Activated effector memory CD4-positive, alpha-beta T cell treated with Interleukin-2 at 50 U/mL for 16 hours (primary cell): ENCODE measurements around the gene PPP1R12B.

Source experiments
- DNase-seq: peaks from one replicate; pipeline ENCODE4 v3.0.0-alpha.2; 2020

PPP1R12B gene

DNA sequence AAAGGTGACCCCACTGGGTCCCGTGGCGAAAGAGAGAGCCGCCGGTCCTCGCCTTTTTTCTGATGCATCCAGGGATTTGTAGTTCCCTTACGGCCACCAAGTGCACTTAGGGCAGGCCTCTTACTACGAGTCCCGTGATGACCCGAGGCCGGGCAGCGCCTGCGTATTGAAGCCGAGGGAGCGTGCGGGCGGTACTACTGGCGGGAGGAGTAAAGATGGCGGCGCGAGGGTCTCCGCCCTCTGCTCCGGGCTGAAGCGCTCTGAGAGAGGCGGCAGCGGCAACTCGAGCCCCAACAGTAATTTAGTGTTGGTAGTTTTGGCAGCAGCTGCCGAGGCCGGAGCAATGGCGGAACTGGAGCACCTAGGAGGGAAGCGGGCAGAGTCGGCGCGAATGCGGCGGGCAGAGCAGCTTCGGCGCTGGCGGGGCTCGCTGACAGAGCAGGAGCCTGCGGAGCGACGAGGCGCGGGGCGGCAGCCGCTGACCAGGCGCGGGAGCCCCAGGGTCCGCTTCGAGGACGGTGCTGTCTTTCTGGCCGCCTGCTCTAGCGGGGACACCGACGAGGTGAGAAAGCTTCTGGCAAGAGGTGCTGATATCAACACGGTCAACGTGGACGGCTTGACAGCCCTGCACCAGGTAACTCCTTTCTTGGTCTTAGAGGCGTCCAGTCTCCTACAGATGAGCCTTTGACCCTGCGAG is at the start of gene PPP1R12B:
Gene PPP1R12B, plus strand, starts transcription at position 191 of the 697 bp plus-strand sequence. Its CDS starts 153 bp downstream, at position 344.
- DNase-seq: peak; percentile 94

GRCh38 chr1:202302166-202302565 is 46.3 kb upstream of the PPP1R12B start:
- no peak for DNase-seq

- DNase-seq: no peak
Observed at GRCh38 chr1:202304375-202304774, 44.1 kb upstream of the PPP1R12B start.

GRCh38 chr1:202305168-202305567 is 43.3 kb upstream of the PPP1R12B start:
- DNase-seq: no peak

DNA sequence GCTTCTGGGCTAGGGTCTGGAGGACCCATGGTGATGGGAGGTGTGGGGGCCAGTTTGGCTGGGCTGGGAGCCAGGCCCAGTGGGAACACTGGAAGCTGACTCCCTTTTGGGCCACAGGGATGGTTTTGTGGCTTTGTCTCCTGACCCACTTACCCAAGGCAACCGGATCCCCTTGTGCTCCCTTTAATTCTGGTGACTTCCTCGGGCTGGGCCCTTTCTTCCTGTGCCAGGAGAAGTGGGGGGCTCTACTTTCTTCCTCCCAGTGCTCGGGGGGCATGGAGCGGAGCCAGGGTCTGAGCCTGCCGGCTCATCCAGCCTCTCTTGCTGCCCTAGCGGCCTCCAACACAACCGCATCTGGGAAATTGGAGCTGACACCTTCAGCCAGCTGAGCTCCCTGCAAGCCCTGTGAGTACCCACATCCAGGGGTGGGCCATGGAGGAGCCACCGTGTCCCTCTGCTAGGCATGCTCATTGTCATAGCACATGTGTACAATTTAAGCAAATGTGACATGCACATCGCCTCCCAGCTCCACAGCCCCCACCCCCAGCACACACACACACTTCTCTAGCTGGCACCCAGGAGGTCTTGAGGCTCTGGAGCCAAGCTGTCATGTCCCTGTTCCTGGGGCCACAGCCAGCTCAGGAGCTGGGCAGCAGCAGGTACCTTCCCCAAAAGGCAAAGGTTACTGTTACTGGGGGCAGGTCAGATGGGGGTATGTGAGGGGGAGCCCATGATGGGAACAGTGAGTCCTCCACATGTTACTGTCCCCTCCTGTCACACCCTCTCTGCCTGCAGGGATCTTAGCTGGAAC is 41.8 kb upstream of the PPP1R12B start:
- DNase-seq: no peak

- no peak for DNase-seq
Observed at GRCh38 chr1:202310071-202310725, 38.3 kb upstream of the PPP1R12B start.

DNA sequence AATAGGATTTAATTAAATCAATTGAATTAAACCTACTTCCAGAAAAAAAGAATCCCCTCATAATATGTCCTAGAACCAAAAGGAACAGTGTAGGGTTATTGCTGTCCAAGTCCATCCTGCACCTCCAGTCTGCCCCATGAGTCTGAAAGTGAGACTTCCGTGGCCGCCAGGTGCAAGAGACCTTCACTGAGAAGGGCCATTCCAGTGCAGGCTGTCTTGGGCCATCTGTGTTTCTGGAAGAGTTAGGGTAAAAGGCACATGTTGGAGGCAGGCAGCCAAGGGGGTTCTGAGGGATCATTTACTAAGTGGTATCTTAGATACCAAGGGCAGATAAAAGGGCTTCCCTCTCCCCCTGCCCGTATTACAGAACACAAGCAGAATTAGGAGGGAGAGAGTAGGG is 37.8 kb upstream of the PPP1R12B start:
- no peak for DNase-seq

- DNase-seq: no peak
Observed at GRCh38 chr1:202311875-202312635, 36.4 kb upstream of the PPP1R12B start.

DNA sequence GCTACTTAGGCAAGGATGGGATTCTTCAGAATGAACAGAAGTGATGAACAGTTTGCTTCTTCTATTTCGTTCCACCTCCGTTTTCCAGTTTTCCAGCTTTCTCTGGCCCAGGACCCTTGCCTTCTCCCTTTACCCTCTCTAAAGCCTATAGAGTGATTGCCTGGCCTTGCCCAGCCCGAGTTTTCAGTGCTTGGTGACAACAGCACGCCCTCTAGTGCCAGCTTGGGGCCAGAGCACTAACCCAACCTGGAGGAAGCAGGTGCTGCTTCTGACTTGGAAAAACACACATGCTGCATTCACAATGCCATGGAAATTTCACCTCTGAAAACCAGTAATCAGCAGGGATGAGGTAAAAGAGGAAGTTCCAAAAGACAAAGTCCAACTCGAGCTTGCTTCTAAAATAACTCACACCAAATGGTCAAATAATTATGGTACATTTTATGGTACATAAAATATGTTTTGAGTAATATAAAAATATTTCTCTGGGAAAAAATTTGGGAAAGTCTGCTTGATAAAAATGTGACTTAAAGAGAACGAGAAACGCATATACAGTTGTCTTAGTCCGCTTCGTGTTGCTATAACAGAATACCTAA is 32.8 kb upstream of the PPP1R12B start:
- peak; percentile 58 for DNase-seq

DNA sequence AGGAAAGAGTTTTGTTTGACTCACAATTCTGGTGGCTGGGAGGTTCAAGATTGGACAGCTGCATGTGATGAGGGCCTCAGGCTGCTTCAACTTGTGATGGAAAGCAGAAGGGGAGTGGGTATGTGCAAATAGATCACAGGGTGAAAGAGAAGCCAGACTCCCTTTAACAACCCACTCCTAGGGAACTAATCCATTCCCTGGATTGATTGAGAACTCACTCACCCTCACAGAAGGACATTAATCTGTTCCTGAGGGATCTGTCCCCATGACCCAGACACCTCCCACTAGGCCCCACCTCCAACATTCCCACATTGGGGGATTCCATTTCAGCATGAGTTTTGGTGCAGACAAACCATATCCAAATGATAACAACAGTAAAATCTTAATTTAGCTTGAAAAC is 32.3 kb upstream of the PPP1R12B start:
- DNase-seq: no peak

DNA sequence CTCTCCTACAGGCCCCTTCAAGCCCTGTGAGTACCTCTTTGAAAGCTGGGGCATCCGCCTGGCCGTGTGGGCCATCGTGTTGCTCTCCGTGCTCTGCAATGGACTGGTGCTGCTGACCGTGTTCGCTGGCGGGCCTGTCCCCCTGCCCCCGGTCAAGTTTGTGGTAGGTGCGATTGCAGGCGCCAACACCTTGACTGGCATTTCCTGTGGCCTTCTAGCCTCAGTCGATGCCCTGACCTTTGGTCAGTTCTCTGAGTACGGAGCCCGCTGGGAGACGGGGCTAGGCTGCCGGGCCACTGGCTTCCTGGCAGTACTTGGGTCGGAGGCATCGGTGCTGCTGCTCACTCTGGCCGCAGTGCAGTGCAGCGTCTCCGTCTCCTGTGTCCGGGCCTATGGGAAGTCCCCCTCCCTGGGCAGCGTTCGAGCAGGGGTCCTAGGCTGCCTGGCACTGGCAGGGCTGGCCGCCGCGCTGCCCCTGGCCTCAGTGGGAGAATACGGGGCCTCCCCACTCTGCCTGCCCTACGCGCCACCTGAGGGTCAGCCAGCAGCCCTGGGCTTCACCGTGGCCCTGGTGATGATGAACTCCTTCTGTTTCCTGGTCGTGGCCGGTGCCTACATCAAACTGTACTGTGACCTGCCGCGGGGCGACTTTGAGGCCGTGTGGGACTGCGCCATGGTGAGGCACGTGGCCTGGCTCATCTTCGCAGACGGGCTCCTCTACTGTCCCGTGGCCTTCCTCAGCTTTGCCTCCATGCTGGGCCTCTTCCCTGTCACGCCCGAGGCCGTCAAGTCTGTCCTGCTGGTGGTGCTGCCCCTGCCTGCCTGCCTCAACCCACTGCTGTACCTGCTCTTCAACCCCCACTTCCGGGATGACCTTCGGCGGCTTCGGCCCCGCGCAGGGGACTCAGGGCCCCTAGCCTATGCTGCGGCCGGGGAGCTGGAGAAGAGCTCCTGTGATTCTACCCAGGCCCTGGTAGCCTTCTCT is 30.3 kb upstream of the PPP1R12B start:
- no peak for DNase-seq

- no peak for DNase-seq
Observed at GRCh38 chr1:202319381-202320080, 29.0 kb upstream of the PPP1R12B start.

GRCh38 chr1:202320081-202320405 is 28.5 kb upstream of the PPP1R12B start:
- no peak for DNase-seq

- DNase-seq: no peak
Observed at GRCh38 chr1:202323731-202324130, 24.8 kb upstream of the PPP1R12B start.

DNA sequence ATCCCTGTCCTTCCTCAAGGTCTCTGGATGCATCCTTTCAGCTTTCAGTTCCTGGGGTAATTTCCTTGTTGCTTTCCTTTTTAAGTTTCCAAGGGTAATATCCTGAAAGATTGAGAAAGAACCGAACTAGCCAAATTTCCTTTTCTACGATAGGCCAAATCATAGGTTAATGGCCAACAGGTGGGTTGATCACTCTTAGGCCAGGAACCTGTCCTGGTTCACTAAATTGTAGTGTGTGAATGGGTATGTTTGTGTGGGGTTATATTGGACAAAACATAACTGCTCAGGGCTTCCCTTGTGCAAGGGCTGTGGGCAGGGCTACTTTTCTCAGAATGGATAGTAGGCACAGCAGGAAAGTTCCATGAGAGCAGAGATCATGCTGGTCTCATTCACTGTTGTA is 23.9 kb upstream of the PPP1R12B start:
- no peak for DNase-seq

GRCh38 chr1:202329891-202330290 is 18.6 kb upstream of the PPP1R12B start:
- DNase-seq: no peak

DNA sequence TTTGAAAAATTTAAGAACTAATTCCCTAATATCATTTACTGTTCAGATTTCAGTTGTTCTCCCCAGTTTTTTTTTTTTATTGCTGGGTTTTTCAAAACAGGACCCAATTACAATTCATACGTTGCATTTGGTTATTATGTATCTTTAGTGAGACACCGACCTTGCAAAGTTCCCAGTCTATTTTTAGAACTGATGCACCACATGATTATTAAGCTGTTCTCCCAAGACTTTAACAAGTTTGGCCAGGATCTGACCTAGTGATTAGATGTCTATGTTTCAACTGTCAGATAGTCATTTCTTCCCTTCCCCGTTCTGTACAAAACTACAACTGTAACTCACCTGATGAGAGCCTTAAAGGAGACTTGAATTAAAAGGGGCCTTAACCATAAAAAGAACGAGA is 14.6 kb upstream of the PPP1R12B start:
- no peak for DNase-seq

DNA sequence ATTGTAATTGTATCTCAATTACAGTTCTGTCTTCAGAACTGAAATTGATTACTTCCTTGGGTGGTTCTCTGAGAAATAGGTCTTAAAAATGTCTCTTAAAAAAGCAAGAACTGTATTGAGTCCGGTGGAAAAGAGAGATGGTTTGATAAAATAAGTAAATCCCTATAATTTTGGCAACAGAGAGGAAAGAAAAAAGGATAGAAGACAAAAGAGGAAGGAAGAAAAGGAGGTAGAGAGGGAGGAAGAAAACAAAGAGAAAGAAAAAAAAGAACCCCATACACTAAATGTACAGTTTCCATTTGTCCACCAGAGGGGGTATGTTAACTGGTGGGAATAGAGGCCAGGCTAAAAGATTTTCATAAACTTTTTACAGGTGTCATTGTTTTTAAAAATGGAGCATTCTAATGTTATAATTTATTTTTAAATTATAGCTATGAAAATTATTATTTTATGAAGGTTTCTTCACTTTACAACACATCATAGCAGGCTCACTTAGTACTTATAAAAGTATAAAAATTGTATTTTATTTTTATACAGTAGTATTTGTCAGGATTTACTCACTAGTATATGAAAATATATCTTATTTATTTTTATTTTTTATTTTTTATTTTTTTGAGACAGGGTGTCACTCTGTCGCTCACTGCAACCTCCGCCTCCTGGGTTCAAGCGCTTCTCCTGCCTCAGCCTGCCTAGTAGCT is 4.7 kb upstream of the PPP1R12B start:
- DNase-seq: no peak

- DNase-seq: no peak
Observed at GRCh38 chr1:202348005-202348508, 442 bp upstream of the PPP1R12B start.
